SJSA1 (cell line): ENCODE data around the gene KRT5. TPM values are rescaled to one million over a fixed set of nuclear protein-coding genes. Genes with fewer than 3 reads are reported as not detected.

Experiments used
- DNase-seq, 2 experiments: peaks; one replicate each; pipeline ENCODE4 v3.0.0-alpha.2; 2015 to 2020; ENCODE audit warnings: low spot score in 2 of 2, low read depth in 1 of 2
- H3K27ac ChIP-seq: fragments of 250-450 bp; sonication (Bioruptor Pico); 2 replicates; pipeline ENCODE4 v1.5.1; 2020; ENCODE audit warnings: mild to moderate bottlenecking, moderate library complexity
- H3K27me3 ChIP-seq: fragments of 250-450 bp; sonication (Bioruptor Pico); replicated peaks from 2 replicates; pipeline ENCODE4 v1.5.1; 2020; ENCODE audit warnings: mild to moderate bottlenecking, moderate library complexity
- H3K36me3 ChIP-seq: fragments of 250-450 bp; sonication (Bioruptor Pico); 2 replicates; pipeline ENCODE4 v1.5.1; 2020; ENCODE audit warnings: mild to moderate bottlenecking
- H3K4me1 ChIP-seq: fragments of 250-450 bp; sonication (Bioruptor Pico); replicated peaks from 2 replicates; pipeline ENCODE4 v1.6.1; 2021; ENCODE audit warnings: mild to moderate bottlenecking
- H3K4me3 ChIP-seq: fragments of 250-450 bp; sonication (Bioruptor Pico); 2 replicates; pipeline ENCODE4 v1.5.1; 2020; ENCODE audit warnings: mild to moderate bottlenecking
- H3K9me3 ChIP-seq: fragments of 250-450 bp; sonication (Bioruptor Pico); replicated peaks from 2 replicates; pipeline ENCODE4 v1.5.1; 2020; ENCODE audit warnings: mild to moderate bottlenecking
- total RNA-seq: library from RNA; depleted of rRNA; stranded (reverse); fragments of >200 nt; shearing (Covaris generic); gene quantifications from 2 replicates; pipeline ENCODE4 v1.2.3, GENCODE V29; 2014

Gene KRT5
- total RNA-seq, 1 experiment from 2014 or later: not detected

GRCh38 chr12:52530905-52531304 is 10.7 kb upstream of the KRT5 start:
- Histone ChIP-seq H3K4me3 (no peak overlapping the region), H3K27ac (no peak overlapping the region), H3K27me3 (0 out of 2 replicates have a peak, but pooled peaks cover 14% of the 10 kb centered on the region), H3K36me3 (no peaks in the 10 kb centered on the region), H3K4me1 (no peaks in the 10 kb centered on the region), H3K9me3 (no peaks in the 10 kb centered on the region)
- DNase-seq: no peak

- H3K27ac ChIP-seq: no peak overlapping the region
- no peaks in the 10 kb centered on the region for H3K36me3 ChIP-seq
- no peak overlapping the region for H3K4me3 ChIP-seq
- no peaks in the 10 kb centered on the region for H3K9me3 ChIP-seq
- H3K4me1 ChIP-seq: no peaks in the 10 kb centered on the region
- 0 out of 2 replicates have a peak, but pooled peaks cover 13% of the 10 kb centered on the region for H3K27me3 ChIP-seq
- no peak for DNase-seq
Observed at GRCh38 chr12:52530366-52530765, 10.2 kb upstream of the KRT5 start.

- no peaks in the 10 kb centered on the region for H3K4me1 ChIP-seq
- DNase-seq: no peak
- H3K36me3 ChIP-seq: no peaks in the 10 kb centered on the region
- H3K27me3 ChIP-seq: 0 out of 2 replicates have a peak, but pooled peaks cover 13% of the 10 kb centered on the region
- no peaks in the 10 kb centered on the region for H3K9me3 ChIP-seq
- H3K4me3 ChIP-seq: no peak overlapping the region
- H3K27ac ChIP-seq: no peak overlapping the region
Observed at GRCh38 chr12:52529846-52530245, 9.7 kb upstream of the KRT5 start.

GRCh38 chr12:52529417-52529816 is 9.2 kb upstream of the KRT5 start:
- no peak for DNase-seq
- no peaks in the 10 kb centered on the region for H3K9me3 ChIP-seq
- 0 out of 2 replicates have a peak, but pooled peaks cover 13% of the 10 kb centered on the region for H3K27me3 ChIP-seq
- no peaks in the 10 kb centered on the region for H3K36me3 ChIP-seq
- no peak overlapping the region for H3K4me3 ChIP-seq
- H3K27ac ChIP-seq: no peak overlapping the region
- H3K4me1 ChIP-seq: no peaks in the 10 kb centered on the region

GRCh38 chr12:52528641-52529143 is 8.5 kb upstream of the KRT5 start:
- Histone ChIP-seq H3K9me3 (no peaks in the 10 kb centered on the region), H3K4me3 (no peak overlapping the region), H3K36me3 (no peaks in the 10 kb centered on the region), H3K4me1 (no peaks in the 10 kb centered on the region), H3K27ac (no peak overlapping the region), H3K27me3 (0 out of 2 replicates have a peak, but pooled peaks cover 13% of the 10 kb centered on the region)
- DNase-seq: no peak

- Histone ChIP-seq H3K27me3 (0 out of 2 replicates have a peak, but pooled peaks cover 13% of the 10 kb centered on the region), H3K27ac (no peak overlapping the region), H3K4me3 (no peak overlapping the region), H3K9me3 (no peaks in the 10 kb centered on the region), H3K36me3 (no peaks in the 10 kb centered on the region), H3K4me1 (no peaks in the 10 kb centered on the region)
- peak in 1 of 2 experiments; percentile 19 for DNase-seq
Observed at GRCh38 chr12:52527121-52527800, 7.1 kb upstream of the KRT5 start.

- H3K9me3 ChIP-seq: no peaks in the 10 kb centered on the region
- H3K27ac ChIP-seq: no peak overlapping the region
- H3K4me3 ChIP-seq: no peak overlapping the region
- DNase-seq: peak in 1 of 2 experiments; percentile 28
- H3K4me1 ChIP-seq: no peaks in the 10 kb centered on the region
- H3K27me3 ChIP-seq: 0 out of 2 replicates have a peak, but pooled peaks cover 13% of the 10 kb centered on the region
- no peaks in the 10 kb centered on the region for H3K36me3 ChIP-seq
Observed at GRCh38 chr12:52526511-52526951, 6.3 kb upstream of the KRT5 start.

- Histone ChIP-seq H3K27me3 (0 out of 2 replicates have a peak, but pooled peaks cover 13% of the 10 kb centered on the region), H3K4me1 (no peaks in the 10 kb centered on the region), H3K36me3 (no peaks in the 10 kb centered on the region), H3K4me3 (no peak overlapping the region), H3K27ac (no peak overlapping the region), H3K9me3 (no peaks in the 10 kb centered on the region)
- peak in 1 of 2 experiments; percentile 23 for DNase-seq
Observed at GRCh38 chr12:52525661-52526499, 5.7 kb upstream of the KRT5 start.

GRCh38 chr12:52524898-52525591 is 4.9 kb upstream of the KRT5 start:
- DNase-seq: peak in 1 of 2 experiments; percentile 19
- Histone ChIP-seq H3K36me3 (no peaks in the 10 kb centered on the region), H3K4me1 (no peaks in the 10 kb centered on the region), H3K27me3 (0 out of 2 replicates have a peak, but pooled peaks cover 11% of the 10 kb centered on the region), H3K27ac (no peak overlapping the region), H3K4me3 (no peak overlapping the region), H3K9me3 (no peaks in the 10 kb centered on the region)

- no peak overlapping the region for H3K27ac ChIP-seq
- H3K9me3 ChIP-seq: no peaks in the 10 kb centered on the region
- 0 out of 2 replicates have a peak, but pooled peaks cover 5% of the 10 kb centered on the region for H3K27me3 ChIP-seq
- no peaks in the 10 kb centered on the region for H3K36me3 ChIP-seq
- no peak overlapping the region for H3K4me3 ChIP-seq
- peak in 1 of 2 experiments; percentile 19 for DNase-seq
- H3K4me1 ChIP-seq: no peaks in the 10 kb centered on the region
Observed at GRCh38 chr12:52524241-52524897, 4.2 kb upstream of the KRT5 start.

GRCh38 chr12:52523824-52524223 is 3.6 kb upstream of the KRT5 start:
- 0 out of 2 replicates have a peak, but pooled peaks cover 4% of the 10 kb centered on the region for H3K27me3 ChIP-seq
- no peak overlapping the region for H3K27ac ChIP-seq
- H3K4me3 ChIP-seq: no peak overlapping the region
- H3K36me3 ChIP-seq: no peaks in the 10 kb centered on the region
- no peaks in the 10 kb centered on the region for H3K9me3 ChIP-seq
- no peaks in the 10 kb centered on the region for H3K4me1 ChIP-seq
- DNase-seq: peak in 1 of 2 experiments; percentile 22

- no peaks in the 10 kb centered on the region for H3K9me3 ChIP-seq
- H3K4me3 ChIP-seq: no peak overlapping the region
- H3K27me3 ChIP-seq: peaks cover 4% of the 10 kb centered on the region; the same call in 1 of the 2 replicates
- no peaks in the 10 kb centered on the region for H3K4me1 ChIP-seq
- peak in 1 of 2 experiments; percentile 28 for DNase-seq
- no peaks in the 10 kb centered on the region for H3K36me3 ChIP-seq
- no peak overlapping the region for H3K27ac ChIP-seq
Observed at GRCh38 chr12:52522346-52523011, 2.3 kb upstream of the KRT5 start.
